Stimulated activated CD4-positive, alpha-beta T cell treated with anti-CD3 and anti-CD28 coated beads, Interleukin-2, amount 100 ng/mL, for 48 hours (primary cell): ENCODE data around the gene GADD45A.

ENCODE experiments used
- DNase-seq, 2 donors: peaks; one replicate each; pipeline ENCODE4 v3.0.0-alpha.2; 2020

Gene GADD45A

GRCh38 chr1:67672260-67672803, 12.7 kb upstream of the GADD45A start:
- DNase-seq, result no peak

GRCh38 chr1:67673468-67674201, 11.4 kb upstream of the GADD45A start:
- DNase-seq, result no peak

- peak in 1 of 2 donors; percentile 5 for DNase-seq
Measured at GRCh38 chr1:67674260-67675011, 10.6 kb upstream of the GADD45A start.

- DNase-seq, result no peak
Measured at GRCh38 chr1:67675800-67676199, 9.2 kb upstream of the GADD45A start.

GRCh38 chr1:67676287-67676686, 8.7 kb upstream of the GADD45A start:
- no peak for DNase-seq

GRCh38 chr1:67676946-67677345, 8.1 kb upstream of the GADD45A start:
- no peak for DNase-seq

- DNase-seq, result no peak
Measured at GRCh38 chr1:67677408-67677807, 7.6 kb upstream of the GADD45A start.

- no peak for DNase-seq
Measured at GRCh38 chr1:67677930-67678329, 7.1 kb upstream of the GADD45A start.

- DNase-seq, result no peak
Measured at GRCh38 chr1:67679691-67680090, 5.3 kb upstream of the GADD45A start.

- no peak for DNase-seq
Measured at GRCh38 chr1:67680486-67680885, 4.5 kb upstream of the GADD45A start.

GRCh38 chr1:67682659-67683197, 2.3 kb upstream of the GADD45A start:
- no peak for DNase-seq

GRCh38 chr1:67683316-67683715, 1.7 kb upstream of the GADD45A start:
- DNase-seq, result no peak

GRCh38 chr1:67683766-67684525, 1.1 kb upstream of the GADD45A start:
- DNase-seq, result peak; percentile 22 to 35

GRCh38 chr1:67684526-67685066, 405 bp upstream of the GADD45A start:
- DNase-seq, result no peak

GRCh38 chr1:67685558-67686266, 711 bp downstream of the GADD45A start:
- DNase-seq, result peak; percentile 46 to 52

GRCh38 chr1:67686267-67687197, 1.5 kb downstream of the GADD45A start:
- peak; percentile 36 to 41 for DNase-seq

GRCh38 chr1:67687198-67687545, 2.2 kb downstream of the GADD45A start:
- DNase-seq, result no peak

- DNase-seq, result no peak
Measured at GRCh38 chr1:67687649-67688048, 2.6 kb downstream of the GADD45A start.

GRCh38 chr1:67688526-67689219, 3.7 kb downstream of the GADD45A start:
- DNase-seq, result no peak

GRCh38 chr1:67689267-67690017, 4.4 kb downstream of the GADD45A start:
- DNase-seq, result no peak
